Neural crest cell (in vitro differentiated cells): ENCODE results near the gene JPH4. TPM values are rescaled to one million over a fixed set of nuclear protein-coding genes. Genes with fewer than 3 reads are reported as not detected.

Experiments used
- DNase-seq: peaks from one replicate; pipeline ENCODE4 v3.0.0; 2021; ENCODE audit warnings: low read depth, mixed read lengths, low spot score
- H3K27ac Mint-ChIP-seq: one replicate; pipeline ENCODE4 v1.8.0; 2021; ENCODE audit warnings: mild to moderate bottlenecking, mixed read lengths; ENCODE audit not compliant: unreplicated experiment
- H3K27me3 Mint-ChIP-seq: 2 replicates; pipeline ENCODE4 v1.8.0; 2021; ENCODE audit warnings: low read depth, mild to moderate bottlenecking, mixed read lengths
- H3K36me3 Mint-ChIP-seq: 2 replicates; pipeline ENCODE4 v1.8.0; 2021; ENCODE audit warnings: low read depth, mild to moderate bottlenecking, mixed read lengths
- H3K4me1 Mint-ChIP-seq: 2 replicates; pipeline ENCODE4 v1.8.0; 2021; ENCODE audit warnings: mixed read lengths
- H3K4me3 Mint-ChIP-seq: one replicate; pipeline ENCODE4 v1.8.0; 2021; ENCODE audit warnings: mild to moderate bottlenecking, mixed read lengths
- H3K9me3 Mint-ChIP-seq: 2 replicates; pipeline ENCODE4 v1.8.0; 2021; ENCODE audit warnings: mixed read lengths
- CTCF ChIP-seq: fragments of 200-600 bp; sonication (generic); conservative IDR thresholded peaks from 2 replicates; pipeline ENCODE4 v1.5.0; 2021; ENCODE audit warnings: antibody characterized with exemption, mild to moderate bottlenecking
- total RNA-seq: library from RNA; stranded (reverse); gene quantifications from 2 replicates; pipeline ENCODE4 v1.2.1, GENCODE V29; 2021

The JPH4 gene
- total RNA-seq, 1 donor from 2014 or later: 1.4 TPM

GRCh38 chr14:23562822-23563472 is 15.6 kb downstream of the JPH4 start:
- Mint-ChIP-seq H3K4me1 (peaks cover 27% of the 10 kb centered on the region), H3K27me3 (peaks cover 6% of the 10 kb centered on the region), H3K27ac (no peak overlapping the region), H3K4me3 (peak overlapping the region; percentile 60), H3K9me3 (no peaks in the 10 kb centered on the region), H3K36me3 (no peaks in the 10 kb centered on the region)
- TF ChIP-seq CTCF: peak; percentile 87
- peak; percentile 73 for DNase-seq

DNA sequence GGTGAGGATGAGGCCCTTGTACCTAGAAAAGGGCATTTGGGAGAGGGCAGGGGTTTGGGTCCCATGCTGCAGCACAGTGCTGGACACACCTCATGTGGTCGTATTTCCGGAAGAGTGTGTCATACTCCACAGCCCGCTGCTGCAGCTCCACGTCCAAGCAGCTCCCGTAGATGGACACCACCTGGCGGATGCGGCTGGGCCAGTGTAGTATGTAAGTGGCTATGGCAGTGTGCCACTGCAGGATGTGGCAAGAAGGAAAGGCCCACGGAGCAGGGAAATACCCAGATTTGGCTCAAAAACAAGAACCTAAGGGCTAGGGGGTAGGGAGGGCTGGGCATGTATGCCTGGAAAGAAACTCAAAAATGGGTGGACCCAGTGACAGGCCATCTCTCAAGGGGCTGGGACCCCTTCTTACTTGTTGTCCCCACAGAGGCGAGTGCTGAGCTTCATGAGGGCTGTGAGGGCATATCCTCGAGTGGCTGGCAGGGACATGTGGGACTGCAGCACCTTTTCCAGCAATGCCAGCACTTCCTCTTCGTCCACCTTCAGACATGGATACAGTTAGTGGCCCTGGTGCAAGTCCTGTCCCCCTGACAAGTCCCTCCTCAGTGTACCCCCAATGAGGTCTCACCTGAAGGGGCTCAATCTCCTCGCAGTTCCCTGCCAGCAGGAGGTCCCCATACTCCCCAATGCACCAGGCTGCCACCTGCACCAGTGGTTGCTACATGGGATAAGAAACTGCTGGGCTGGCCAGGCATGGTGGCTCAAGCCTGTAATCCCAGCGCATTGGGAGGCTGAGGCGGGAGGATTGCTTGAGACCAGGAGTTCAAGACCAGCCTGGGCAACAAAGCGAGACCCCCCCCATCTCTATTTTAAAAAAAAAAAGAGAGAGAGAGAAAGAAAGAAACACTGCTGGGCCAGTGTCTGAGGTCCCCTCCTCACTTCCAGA is 16.4 kb downstream of the JPH4 start:
- TF ChIP-seq CTCF: no peak
- H3K9me3 Mint-ChIP-seq: no peaks in the 10 kb centered on the region
- H3K4me3 Mint-ChIP-seq: peak overlapping the region; percentile 60
- no peaks in the 10 kb centered on the region for H3K36me3 Mint-ChIP-seq
- DNase-seq: no peak
- no peak overlapping the region for H3K27ac Mint-ChIP-seq
- H3K4me1 Mint-ChIP-seq: peaks cover 25% of the 10 kb centered on the region
- peaks cover 4% of the 10 kb centered on the region for H3K27me3 Mint-ChIP-seq

- Mint-ChIP-seq H3K36me3 (no peaks in the 10 kb centered on the region), H3K4me3 (no peak overlapping the region), H3K4me1 (peaks cover 26% of the 10 kb centered on the region), H3K9me3 (no peaks in the 10 kb centered on the region), H3K27ac (no peak overlapping the region), H3K27me3 (no peaks in the 10 kb centered on the region)
- TF ChIP-seq CTCF: no peak
- no peak for DNase-seq
Measured at GRCh38 chr14:23561259-23561658, 17.3 kb downstream of the JPH4 start.

- Mint-ChIP-seq H3K27me3 (no peaks in the 10 kb centered on the region), H3K27ac (no peak overlapping the region), H3K4me3 (peak overlapping the region; percentile 80), H3K36me3 (no peaks in the 10 kb centered on the region), H3K9me3 (no peaks in the 10 kb centered on the region), H3K4me1 (peaks cover 37% of the 10 kb centered on the region)
- DNase-seq: no peak
- no peak for TF ChIP-seq CTCF
Measured at GRCh38 chr14:23559926-23560520, 18.6 kb downstream of the JPH4 start.

DNA sequence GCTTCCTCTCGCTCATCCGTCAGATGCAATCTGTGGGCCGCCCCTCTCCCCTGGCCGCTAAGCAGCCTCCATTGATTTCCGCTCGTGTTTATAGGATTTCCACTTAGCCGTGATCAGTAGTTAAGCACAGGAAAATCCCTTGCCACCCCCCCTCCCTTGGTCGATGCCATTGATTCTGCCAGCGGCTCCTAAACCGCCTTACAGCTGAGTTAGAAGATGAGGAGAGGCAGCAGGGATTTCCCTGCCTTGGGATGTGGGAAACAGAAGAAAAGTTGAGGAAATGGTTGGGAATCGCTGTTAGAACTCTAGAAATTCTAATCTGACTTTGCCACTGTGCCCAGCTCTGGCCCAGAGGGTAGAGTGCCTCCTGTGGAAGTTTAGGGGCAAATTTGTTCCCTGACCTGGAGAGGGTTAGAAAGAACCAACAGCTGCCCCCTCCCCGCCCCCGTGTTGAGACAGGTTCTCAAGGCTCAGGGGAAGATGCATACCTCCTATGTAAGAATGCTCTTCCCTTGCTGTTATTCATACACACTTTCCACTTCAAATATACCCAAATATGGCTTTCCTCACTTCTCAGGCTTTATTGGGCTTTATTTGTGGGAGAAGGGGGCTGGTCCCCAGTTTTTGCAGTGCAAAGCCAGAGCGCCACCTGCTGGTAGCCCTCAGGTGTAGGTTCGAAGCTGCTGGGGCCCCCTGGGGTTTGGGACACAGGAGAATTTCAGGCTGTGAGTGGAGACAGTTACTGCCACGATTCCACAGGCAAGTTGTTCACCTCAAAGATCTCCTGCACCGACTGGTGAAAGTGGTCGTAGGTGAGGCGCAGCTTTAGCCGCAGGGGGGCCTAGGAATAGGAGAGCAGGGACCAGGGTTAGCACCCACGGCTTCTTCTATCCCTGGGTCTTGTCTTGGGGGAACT is 19.3 kb downstream of the JPH4 start:
- no peaks in the 10 kb centered on the region for H3K9me3 Mint-ChIP-seq
- no peaks in the 10 kb centered on the region for H3K27me3 Mint-ChIP-seq
- TF ChIP-seq CTCF: peak; percentile 86
- DNase-seq: peak; percentile 67
- H3K27ac Mint-ChIP-seq: peak overlapping the region; percentile 43
- peaks cover 37% of the 10 kb centered on the region for H3K4me1 Mint-ChIP-seq
- no peaks in the 10 kb centered on the region for H3K36me3 Mint-ChIP-seq
- H3K4me3 Mint-ChIP-seq: peak overlapping the region; percentile 80
